ENCODE results near the gene SLC25A14.

DNA sequence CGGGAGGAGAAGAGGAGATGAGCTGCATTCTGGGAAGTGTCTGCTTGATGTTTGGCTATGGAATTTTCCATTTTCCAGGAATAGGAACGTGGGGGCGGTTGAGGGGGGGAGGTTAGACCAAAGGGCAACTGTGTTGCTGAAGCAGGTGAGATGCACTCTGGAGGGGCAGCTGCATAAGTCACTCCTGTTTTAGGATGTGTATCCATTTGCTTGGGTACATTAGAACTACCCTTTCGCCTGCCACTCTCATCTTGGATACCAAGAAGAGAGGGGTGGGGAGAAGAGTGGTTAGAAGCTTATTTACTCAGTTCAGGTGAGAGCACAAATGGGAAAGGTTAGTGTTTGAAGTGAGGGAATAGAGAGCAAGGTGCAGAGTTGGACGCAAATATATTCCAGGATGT, 46.7 kb downstream of the SLC25A14 start:
- no peak for TF ChIP-seq POLR2A (IDR thresholded peaks at IDR 0.05; ENCODE audit: low read length)
- no peak for TF ChIP-seq GATA1 (IDR thresholded peaks at IDR 0.05; ENCODE audit: low read depth, low read length)

Data from erythroblast (primary cell).